Inferior parietal cortex (tissue), 1 donor: ENCODE results near the gene UBC.

Experiments used
- DNase-seq: peaks from one replicate; pipeline ENCODE4 v3.0.0-alpha.2; 2016; ENCODE audit errors: extremely low spot score

Gene UBC

GRCh38 chr12:124914392-124915238 lies at the start of gene UBC:
UBC (minus strand) TSS chr12:124914650; CDS start chr12:124913771, 879 bp downstream.
- peak; percentile 94 for DNase-seq

GRCh38 chr12:124963211-124963610 lies 48.8 kb upstream of the UBC start:
- DNase-seq = no peak

GRCh38 chr12:124961055-124961454 lies 46.6 kb upstream of the UBC start:
- no peak for DNase-seq

GRCh38 chr12:124956571-124956970 lies 42.1 kb upstream of the UBC start:
- no peak for DNase-seq

GRCh38 chr12:124954771-124955170 lies 40.3 kb upstream of the UBC start:
- no peak for DNase-seq

- no peak for DNase-seq
Measured at GRCh38 chr12:124953689-124954405, 39.4 kb upstream of the UBC start.

- DNase-seq = no peak
Measured at GRCh38 chr12:124952801-124953200, 38.4 kb upstream of the UBC start.

GRCh38 chr12:124952295-124952694 lies 37.8 kb upstream of the UBC start:
- no peak for DNase-seq

GRCh38 chr12:124949779-124950728 lies 35.6 kb upstream of the UBC start:
- no peak for DNase-seq

- no peak for DNase-seq
Measured at GRCh38 chr12:124949066-124949465, 34.6 kb upstream of the UBC start.

- DNase-seq = no peak
Measured at GRCh38 chr12:124947561-124948398, 33.3 kb upstream of the UBC start.

GRCh38 chr12:124947013-124947412 lies 32.6 kb upstream of the UBC start:
- no peak for DNase-seq

- DNase-seq = no peak
Measured at GRCh38 chr12:124946447-124946793, 32.0 kb upstream of the UBC start.

GRCh38 chr12:124941170-124941527 lies 26.7 kb upstream of the UBC start:
- no peak for DNase-seq

- DNase-seq = peak; percentile 88
Measured at GRCh38 chr12:124940393-124941169, 26.1 kb upstream of the UBC start.

GRCh38 chr12:124940143-124940392 lies 25.6 kb upstream of the UBC start:
- no peak for DNase-seq

- DNase-seq = peak; percentile 95
Measured at GRCh38 chr12:124939421-124940142, 25.1 kb upstream of the UBC start.

- DNase-seq = peak; percentile 78
Measured at GRCh38 chr12:124939079-124939420, 24.6 kb upstream of the UBC start.

- DNase-seq = peak; percentile 57
Measured at GRCh38 chr12:124938587-124938986, 24.1 kb upstream of the UBC start.

GRCh38 chr12:124938108-124938507 lies 23.7 kb upstream of the UBC start:
- peak; percentile 15 for DNase-seq
